Measurements from ENCODE around the gene RAB41. TPM values are rescaled to one million over a fixed set of nuclear protein-coding genes. Genes with fewer than 3 reads are reported as not detected.

The RAB41 gene
- total and polyA plus RNA-seq, 10 of the 15 experiments (the other 5 are each of a cell fraction or from before 2014, with no cell fraction given): 0.05 to 0.31 TPM; not detected in 8

- Histone ChIP-seq H3K36me3 (ENCODE audit: control insufficient read depth in 2 of 2, insufficient read depth in 2 of 2, low read length in 1 of 2) (no peaks in the 10 kb centered on the region), H3K4me1 (ENCODE audit: control insufficient read depth, insufficient read depth, low read length) (no peaks in the 10 kb centered on the region), H3K27ac (ENCODE audit: control insufficient read depth, insufficient read depth) (no peak overlapping the region), H4K20me1 (ENCODE audit: control insufficient read depth, insufficient read depth) (no peaks in the 10 kb centered on the region), H3K79me2 (ENCODE audit: control insufficient read depth, insufficient read depth, low read length) (peaks cover 9% of the 10 kb centered on the region), H2AFZ (ENCODE audit: control insufficient read depth, low read depth, low read length) (no peak overlapping the region), H3K9ac (ENCODE audit: control insufficient read depth, insufficient read depth, low read length) (no peak overlapping the region), H3K9me3 (replicated peaks; ENCODE audit: control insufficient read depth, insufficient read depth, low read length) (no peaks in the 10 kb centered on the region), H3K4me3 (0 out of 2 replicates have a peak overlapping the region, but pooled peaks have one; percentile 20), H3K27me3 (replicated peaks in 1 of 2; ENCODE audit: control insufficient read depth in 2 of 2, insufficient read depth in 2 of 2, low read length in 1 of 2) (no peaks in the 10 kb centered on the region), H3K4me2 (ENCODE audit: control insufficient read depth, insufficient read depth) (no peak overlapping the region; the same call in 1 of the 2 replicates)
- 0% methylated on average over 1 of the region's 1 CpG for WGBS (ENCODE audit: insufficient coverage, insufficient replicate concordance, low lambda C conversion rate, missing lambda C conversion rate)
- TF ChIP-seq SREBF1 (IDR thresholded peaks at IDR 0.05; ENCODE audit: low read length): no peak
- POLR2A ChIA-PET: interaction anchor here (0.8 kb wide), 1 partner anchor 119 kb away, joined by 3 read pairs; no protein-coding TSS in a partner anchor
- in situ Hi-C loops (cut with MboI): no loop called here
- no TSS peak for BruUV-seq (replicated peaks)
- ATAC-seq (no peak), FAIRE-seq (no peak), DNase-seq (ENCODE audit: low read depth, low spot score) (no peak)
- intact Hi-C loops (cut with micrococcal nuclease; ENCODE audit: unreplicated experiment): no loop called here
- CTCF ChIA-PET: interaction anchor here (1.5 to 2.1 kb wide), 2 partner anchors 160 to 195 kb away, joined by 3 to 9 read pairs; partner anchors contain the start of gene IGBP1
- SMC1A ChIA-PET (ENCODE audit: uncharacterized antibody, unreplicated experiment): interaction anchor here (1.2 to 1.5 kb wide), 3 partner anchors 40 to 159 kb away, joined by 3 to 4 read pairs (median 3); partner anchors contain the start of gene IGBP1
- RAD21 ChIA-PET (ENCODE audit: unreplicated experiment): no interaction called here
These were observed 10.8 kb downstream of the RAB41 start for GRCh38 chrX:70292788-70293187.

- FAIRE-seq: no peak
- no peak overlapping the region for H3K4me3 ChIP-seq
These were observed 11.6 kb downstream of the RAB41 start for GRCh38 chrX:70293621-70294020.

More at GRCh38 chrX:70293621-70294020, 11.6 kb downstream of the RAB41 start:
- RAD21 ChIA-PET (ENCODE audit: unreplicated experiment): interaction anchor here (1.2 kb wide), 1 partner anchor 19 kb away, joined by 3 read pairs; no protein-coding TSS in a partner anchor
- Histone ChIP-seq H3K79me2 (ENCODE audit: control insufficient read depth, insufficient read depth, low read length) (peaks cover 9% of the 10 kb centered on the region), H3K36me3 (ENCODE audit: control insufficient read depth in 2 of 2, insufficient read depth in 2 of 2, low read length in 1 of 2) (no peaks in the 10 kb centered on the region), H2AFZ (ENCODE audit: control insufficient read depth, low read depth, low read length) (no peak overlapping the region), H3K4me1 (ENCODE audit: control insufficient read depth, insufficient read depth, low read length) (no peaks in the 10 kb centered on the region), H3K9me3 (replicated peaks; ENCODE audit: control insufficient read depth, insufficient read depth, low read length) (no peaks in the 10 kb centered on the region), H3K9ac (ENCODE audit: control insufficient read depth, insufficient read depth, low read length) (no peak overlapping the region), H3K27ac (ENCODE audit: control insufficient read depth, insufficient read depth) (no peak overlapping the region), H4K20me1 (ENCODE audit: control insufficient read depth, insufficient read depth) (no peaks in the 10 kb centered on the region), H3K27me3 (replicated peaks in 1 of 2; ENCODE audit: control insufficient read depth in 2 of 2, insufficient read depth in 2 of 2, low read length in 1 of 2) (no peaks in the 10 kb centered on the region), H3K4me2 (ENCODE audit: control insufficient read depth, insufficient read depth) (no peak overlapping the region)
- CTCF ChIA-PET: interaction anchor here (0.6 to 2.1 kb wide), 3 partner anchors 141 to 196 kb away, joined by 3 to 9 read pairs (median 4); partner anchors contain the start of gene IGBP1
- ATAC-seq (no peak), DNase-seq (ENCODE audit: low read depth, low spot score) (no peak)
- in situ Hi-C loops (cut with MboI) (no loop called here), intact Hi-C loops (cut with micrococcal nuclease; ENCODE audit: unreplicated experiment) (no loop called here)
- TF ChIP-seq BRCA1 (IDR thresholded peaks at IDR 0.05; ENCODE audit: low read depth, low read length): no peak
- no peak for TF ChIP-seq HSF1 (IDR thresholded peaks at IDR 0.05; ENCODE audit: low read depth, low read length)
- TF ChIP-seq SMAD1 (IDR thresholded peaks at IDR 0.05; ENCODE audit: low read depth, partially characterized antibody): no peak
- no peak for TF ChIP-seq BCL3 (IDR thresholded peaks at IDR 0.05; ENCODE audit: borderline replicate concordance, insufficient read depth, low read depth, low read length, poor library complexity, severe bottlenecking)
- TF ChIP-seq TCF3 (IDR thresholded peaks at IDR 0.05; ENCODE audit: borderline replicate concordance, insufficient read depth, low read depth, low read length): no peak
- TF ChIP-seq KAT2A (conservative IDR thresholded peaks at IDR 0.05; ENCODE audit: control insufficient read depth, low read depth, low read length): no peak
- TF ChIP-seq RUNX3 (IDR thresholded peaks at IDR 0.05; ENCODE audit: low read length): no peak
- no peak for TF ChIP-seq GABPA (IDR thresholded peaks at IDR 0.05; ENCODE audit: low read depth)
- SMC1A ChIA-PET (ENCODE audit: uncharacterized antibody, unreplicated experiment): interaction anchor here (0.6 to 1.5 kb wide), 4 partner anchors 39 to 160 kb away, joined by 3 to 4 read pairs (median 3); partner anchors contain the start of gene IGBP1
- WGBS (ENCODE audit: insufficient coverage, insufficient replicate concordance, low lambda C conversion rate, missing lambda C conversion rate): 73% methylated on average over 5 of the region's 5 CpGs
- POLR2A ChIA-PET: interaction anchor here (1.0 kb wide), 1 partner anchor 114 kb away, joined by 3 read pairs; no protein-coding TSS in a partner anchor
- BruUV-seq (replicated peaks): no TSS peak
